Body of pancreas (tissue), 4 donors: ENCODE measurements around the gene ENG.

ENCODE experiments used
- POLR2A ChIP-seq, 3 donors: fragments of 450-650 bp; IDR thresholded peaks; one replicate each; pipeline ENCODE4 v1.6.1; 2016; ENCODE audit warnings: antibody characterized with exemption in 3 of 3, mild to moderate bottlenecking in 2 of 3
- TF ChIP-seq, protein P1 (sequence below), 7 experiments: fragments of 450-650 bp in 4 of 7; fragments of 200-600 bp in 3 of 7; sonication (generic) in 3 of 7; IDR thresholded peaks; one replicate each; pipeline ENCODE4 v1.5.1; 2016 to 2019; ENCODE audit warnings: antibody characterized with exemption in 7 of 7

DNA sequence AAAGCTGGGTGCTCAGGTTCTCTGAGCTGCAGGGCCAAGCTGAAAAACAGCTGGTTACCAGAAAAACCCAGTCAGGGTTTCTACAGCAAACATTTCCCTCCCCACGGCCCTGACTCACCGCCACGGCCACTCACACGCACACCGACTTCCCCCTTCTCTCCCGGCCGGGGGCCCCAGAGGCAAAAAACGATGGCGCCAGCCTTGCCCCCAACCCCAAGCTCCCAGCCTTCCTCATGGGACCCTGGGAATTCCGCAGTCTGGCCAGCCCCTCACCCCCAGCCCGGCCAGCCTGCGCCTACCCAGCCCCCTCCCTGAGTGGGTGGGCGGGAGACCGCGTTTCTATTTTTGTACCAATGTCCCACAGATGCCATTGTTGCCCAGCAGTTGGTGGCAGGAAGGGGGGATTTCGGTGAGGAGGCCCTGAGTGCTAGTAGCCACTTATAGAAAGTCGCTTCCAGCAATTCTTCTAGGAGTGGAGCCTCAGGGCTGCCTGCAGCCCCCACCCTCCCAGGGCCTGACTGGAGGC lies 18.4 kb downstream of the ENG start:
- TF ChIP-seq, protein P1, sequence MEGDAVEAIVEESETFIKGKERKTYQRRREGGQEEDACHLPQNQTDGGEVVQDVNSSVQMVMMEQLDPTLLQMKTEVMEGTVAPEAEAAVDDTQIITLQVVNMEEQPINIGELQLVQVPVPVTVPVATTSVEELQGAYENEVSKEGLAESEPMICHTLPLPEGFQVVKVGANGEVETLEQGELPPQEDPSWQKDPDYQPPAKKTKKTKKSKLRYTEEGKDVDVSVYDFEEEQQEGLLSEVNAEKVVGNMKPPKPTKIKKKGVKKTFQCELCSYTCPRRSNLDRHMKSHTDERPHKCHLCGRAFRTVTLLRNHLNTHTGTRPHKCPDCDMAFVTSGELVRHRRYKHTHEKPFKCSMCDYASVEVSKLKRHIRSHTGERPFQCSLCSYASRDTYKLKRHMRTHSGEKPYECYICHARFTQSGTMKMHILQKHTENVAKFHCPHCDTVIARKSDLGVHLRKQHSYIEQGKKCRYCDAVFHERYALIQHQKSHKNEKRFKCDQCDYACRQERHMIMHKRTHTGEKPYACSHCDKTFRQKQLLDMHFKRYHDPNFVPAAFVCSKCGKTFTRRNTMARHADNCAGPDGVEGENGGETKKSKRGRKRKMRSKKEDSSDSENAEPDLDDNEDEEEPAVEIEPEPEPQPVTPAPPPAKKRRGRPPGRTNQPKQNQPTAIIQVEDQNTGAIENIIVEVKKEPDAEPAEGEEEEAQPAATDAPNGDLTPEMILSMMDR (IDR thresholded peaks at IDR 0.05) = no peak
- no peak for TF ChIP-seq POLR2A (IDR thresholded peaks at IDR 0.05)
